NT2/D1 (cell line): ENCODE measurements around the gene ERC2.

Experiments
- SUZ12 ChIP-seq: IDR thresholded peaks from 2 replicates; pipeline ENCODE4 v1.6.1; 2011; ENCODE audit not compliant: insufficient read length, insufficient read depth; ENCODE audit errors: extremely low read depth
- YY1 ChIP-seq: IDR thresholded peaks from 2 replicates; pipeline ENCODE4 v1.6.1; 2011; ENCODE audit not compliant: insufficient read length, insufficient read depth
- ZNF274 ChIP-seq: IDR thresholded peaks from 2 replicates; pipeline ENCODE4 v1.6.1; 2011; ENCODE audit warnings: mild to moderate bottlenecking, low read depth, low read length

DNA sequence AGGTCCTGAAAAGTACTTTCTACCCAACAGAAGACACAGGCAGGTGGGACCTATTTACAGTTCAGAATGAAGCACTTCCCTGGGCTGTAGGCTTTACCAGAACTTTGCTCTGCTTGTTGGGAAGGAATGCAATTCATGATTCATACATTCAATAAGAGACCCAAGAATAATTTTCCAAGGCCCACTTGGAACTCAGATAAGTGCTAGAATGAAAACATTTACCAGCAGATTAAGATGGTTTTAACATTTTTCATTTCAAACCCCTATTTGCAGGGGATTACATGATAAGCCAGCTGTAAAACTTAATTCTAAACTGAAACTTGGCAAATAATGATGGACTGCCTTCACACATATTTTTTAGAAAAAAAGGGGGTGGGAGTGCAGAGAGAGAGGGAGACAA lies 417.2 kb downstream of the ERC2 start:
- TF ChIP-seq SUZ12 = no peak
- no peak for TF ChIP-seq YY1
- TF ChIP-seq ZNF274 = no peak
